Measurements from ENCODE around the gene MET. TPM values are rescaled to one million over a fixed set of nuclear protein-coding genes. Genes with fewer than 3 reads are reported as not detected.
"Not testable (repeated sequence)": the region's sequence is repeated elsewhere in the genome, so short reads cannot be mapped to it uniquely, and the experiment has no call there.

MET gene
- total RNA-seq, 2 experiments from 2014 or later = 0.63 to 0.91 TPM

DNA sequence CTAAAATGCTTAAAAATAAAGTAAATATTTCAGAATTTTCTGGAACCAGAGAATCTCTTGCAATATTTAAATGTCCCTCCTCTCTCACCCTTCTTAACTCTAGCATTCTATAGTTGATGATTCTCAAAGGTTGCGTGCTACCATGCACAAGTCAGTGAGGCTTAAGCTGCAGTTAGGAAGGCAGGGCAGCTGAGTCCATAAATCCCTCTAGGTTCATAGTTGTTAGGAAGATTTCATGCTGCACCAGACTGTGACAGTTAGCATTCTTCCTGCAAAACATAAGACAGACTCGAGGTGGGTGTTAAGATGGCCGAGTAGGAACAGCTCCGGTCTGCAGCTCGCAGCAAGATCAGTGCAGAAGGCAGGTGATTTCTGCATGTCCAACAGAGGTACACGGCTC, 70.6 kb downstream of the MET start:
- intact Hi-C loops (cut with DNase I, micrococcal nuclease) = no loop called here
- peaks cover 16% of the 10 kb centered on the region for H3K27me3 Mint-ChIP-seq
- peaks cover under 1% of the 10 kb centered on the region for H3K9me3 Mint-ChIP-seq (ENCODE audit: low read depth)
- H3K36me3 Mint-ChIP-seq (ENCODE audit: low read depth) = no peaks in the 10 kb centered on the region
- H3K4me1 Mint-ChIP-seq = no peaks in the 10 kb centered on the region
- CTCF ChIA-PET = interaction anchor here (0.6 to 1.2 kb wide), 2 partner anchors 8 to 55 kb away, joined by 3 read pairs; no protein-coding TSS in a partner anchor
- no peak for ATAC-seq
- H3K27ac Mint-ChIP-seq = no peak overlapping the region
- H3K4me3 Mint-ChIP-seq = no peak overlapping the region
- DNase-seq = no peak
- POLR2A ChIA-PET = no interaction called here

DNA sequence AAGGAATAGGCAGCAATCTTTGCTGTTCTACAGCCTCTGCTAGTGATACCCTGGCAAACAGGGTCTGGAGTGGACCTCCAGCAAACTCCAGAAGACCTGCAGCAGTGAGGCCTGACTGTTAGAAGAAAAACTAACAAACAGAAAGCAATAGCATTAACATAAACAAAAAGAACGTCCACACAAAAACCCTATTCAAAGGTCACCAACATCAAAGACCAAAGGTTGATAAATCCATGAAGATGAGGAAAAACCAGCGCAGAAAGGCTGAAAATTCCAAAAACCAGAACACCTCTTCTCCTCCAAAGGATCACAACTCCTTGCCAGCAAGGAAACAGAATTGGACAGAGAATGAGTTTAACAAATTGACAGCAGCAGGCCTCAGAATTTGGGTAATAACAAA, 71.8 kb downstream of the MET start:
- POLR2A ChIA-PET; intact Hi-C loops (cut with DNase I, micrococcal nuclease); H3K4me1 Mint-ChIP-seq; H3K9me3 Mint-ChIP-seq (ENCODE audit: low read depth); ATAC-seq; H3K36me3 Mint-ChIP-seq (ENCODE audit: low read depth); CTCF ChIA-PET; DNase-seq; H3K4me3 Mint-ChIP-seq; H3K27ac Mint-ChIP-seq: not testable (repeated sequence)
- H3K27me3 Mint-ChIP-seq = peaks cover 16% of the 10 kb centered on the region

DNA sequence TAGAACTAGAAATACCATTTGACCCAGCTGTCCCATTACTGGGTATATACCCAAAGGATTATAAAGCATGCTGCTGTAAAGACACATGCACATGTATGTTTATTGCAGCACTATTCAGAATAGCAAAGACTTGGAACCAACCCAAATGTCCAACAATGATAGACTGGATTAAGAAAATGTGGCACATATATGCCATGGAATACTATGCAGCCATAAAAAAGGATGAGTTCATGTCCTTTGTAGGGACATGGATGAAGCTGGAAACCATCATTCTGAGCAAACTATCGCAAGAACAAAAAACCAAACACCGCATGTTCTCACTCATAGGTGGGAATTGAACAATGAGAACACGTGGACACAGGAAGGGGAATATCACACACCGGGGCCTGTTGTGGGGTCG, 74.4 kb downstream of the MET start:
- H3K36me3 Mint-ChIP-seq (ENCODE audit: low read depth); POLR2A ChIA-PET; H3K4me1 Mint-ChIP-seq; H3K4me3 Mint-ChIP-seq; ATAC-seq; intact Hi-C loops (cut with DNase I, micrococcal nuclease); H3K27ac Mint-ChIP-seq; DNase-seq; CTCF ChIA-PET: not testable (repeated sequence)
- Mint-ChIP-seq H3K9me3 (ENCODE audit: low read depth) (peaks cover 12% of the 10 kb centered on the region), H3K27me3 (peaks cover 14% of the 10 kb centered on the region)

DNA sequence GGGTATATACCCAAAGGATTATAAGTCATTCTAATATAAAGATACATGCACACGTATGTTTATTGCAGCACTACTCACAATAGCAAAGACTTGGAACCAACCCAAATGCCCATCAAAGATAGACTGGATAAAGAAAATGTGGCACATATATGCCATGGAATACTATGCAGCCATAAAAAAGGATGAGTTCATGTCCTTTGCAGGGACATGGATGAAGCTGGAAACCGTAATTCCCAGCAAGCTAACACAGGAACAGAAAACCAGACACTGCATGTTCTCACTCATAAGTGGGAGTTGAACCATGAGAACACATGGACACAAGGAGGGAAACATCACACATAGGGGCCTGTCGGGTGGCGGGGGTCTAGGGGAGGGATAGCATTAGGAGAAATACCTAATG, 79.1 kb downstream of the MET start:
- H3K27ac Mint-ChIP-seq; ATAC-seq; CTCF ChIA-PET; H3K36me3 Mint-ChIP-seq (ENCODE audit: low read depth); POLR2A ChIA-PET; H3K27me3 Mint-ChIP-seq; intact Hi-C loops (cut with DNase I, micrococcal nuclease); H3K4me3 Mint-ChIP-seq; H3K4me1 Mint-ChIP-seq; DNase-seq: not testable (repeated sequence)
- H3K9me3 Mint-ChIP-seq (ENCODE audit: low read depth) = peaks cover 12% of the 10 kb centered on the region

DNA sequence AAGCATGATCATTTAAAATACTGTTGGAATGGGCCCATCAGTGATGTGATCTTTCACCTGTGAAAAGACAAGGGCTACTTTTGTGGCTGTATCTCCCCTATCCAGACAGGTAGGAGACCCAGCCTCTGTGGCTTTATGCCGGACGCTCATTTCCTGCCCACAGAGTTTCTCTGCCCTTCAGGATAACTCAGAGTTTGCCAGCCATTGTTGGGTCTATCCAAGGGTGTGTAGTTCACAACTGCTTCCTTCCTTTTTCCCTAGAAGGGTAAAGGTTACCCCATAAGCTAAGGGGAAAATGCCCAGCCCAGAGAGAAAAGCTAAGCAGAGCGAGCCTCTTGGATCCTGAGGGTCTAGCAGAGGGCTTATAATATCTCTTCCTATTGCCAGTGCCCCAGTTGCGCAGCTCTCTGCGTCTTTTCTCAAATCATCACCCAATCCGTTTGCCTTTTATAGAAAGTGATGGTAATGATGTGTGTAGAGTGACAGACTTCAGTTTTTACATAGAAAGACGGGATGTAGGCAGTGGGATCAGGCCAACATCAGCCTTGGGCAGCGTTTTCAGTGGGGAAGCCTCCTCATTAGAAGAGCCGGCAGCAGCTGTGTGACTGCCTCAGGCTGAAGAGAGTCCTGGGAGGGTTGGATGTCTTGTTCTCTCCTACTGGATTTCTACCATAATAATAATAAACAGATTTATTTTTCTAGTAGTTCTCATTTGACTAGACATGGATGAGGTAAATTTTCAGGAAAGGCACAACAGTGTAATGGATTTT, 80.5 kb downstream of the MET start:
- Mint-ChIP-seq H3K4me1 (no peaks in the 10 kb centered on the region), H3K4me3 (no peak overlapping the region), H3K9me3 (ENCODE audit: low read depth) (peaks cover 12% of the 10 kb centered on the region), H3K36me3 (ENCODE audit: low read depth) (no peaks in the 10 kb centered on the region), H3K27ac (no peak overlapping the region), H3K27me3 (peaks cover 5% of the 10 kb centered on the region)
- DNase-seq (no peak), ATAC-seq (no peak)
- CTCF ChIA-PET = no interaction called here
- intact Hi-C loops (cut with DNase I, micrococcal nuclease) = no loop called here
- POLR2A ChIA-PET = no interaction called here

DNA sequence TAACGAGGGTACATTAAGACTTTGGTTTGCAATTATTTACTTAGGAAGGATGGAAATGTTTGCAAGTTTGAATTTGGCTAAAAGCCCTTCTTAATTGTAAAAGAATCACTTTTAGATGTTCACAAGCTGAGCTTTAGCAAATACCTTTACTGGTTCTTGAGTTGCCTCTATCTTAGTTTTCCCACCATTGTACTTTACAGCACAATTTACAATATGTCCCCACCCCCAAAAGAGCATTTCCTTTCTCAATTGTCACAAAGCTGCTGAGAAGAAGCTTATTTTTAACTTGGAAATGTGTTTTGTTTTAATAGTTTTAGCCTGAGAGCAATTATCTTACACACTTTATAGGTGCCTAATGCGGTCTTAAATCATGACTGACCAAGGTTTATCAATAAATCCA, 81.1 kb downstream of the MET start:
- intact Hi-C loops (cut with DNase I, micrococcal nuclease) = no loop called here
- CTCF ChIA-PET = no interaction called here
- H3K9me3 Mint-ChIP-seq (ENCODE audit: low read depth) = peaks cover 11% of the 10 kb centered on the region
- H3K4me3 Mint-ChIP-seq = no peak overlapping the region
- no peaks in the 10 kb centered on the region for H3K4me1 Mint-ChIP-seq
- peaks cover 5% of the 10 kb centered on the region for H3K27me3 Mint-ChIP-seq
- POLR2A ChIA-PET = no interaction called here
- DNase-seq (no peak), ATAC-seq (no peak)
- no peaks in the 10 kb centered on the region for H3K36me3 Mint-ChIP-seq (ENCODE audit: low read depth)
- H3K27ac Mint-ChIP-seq = no peak overlapping the region

DNA sequence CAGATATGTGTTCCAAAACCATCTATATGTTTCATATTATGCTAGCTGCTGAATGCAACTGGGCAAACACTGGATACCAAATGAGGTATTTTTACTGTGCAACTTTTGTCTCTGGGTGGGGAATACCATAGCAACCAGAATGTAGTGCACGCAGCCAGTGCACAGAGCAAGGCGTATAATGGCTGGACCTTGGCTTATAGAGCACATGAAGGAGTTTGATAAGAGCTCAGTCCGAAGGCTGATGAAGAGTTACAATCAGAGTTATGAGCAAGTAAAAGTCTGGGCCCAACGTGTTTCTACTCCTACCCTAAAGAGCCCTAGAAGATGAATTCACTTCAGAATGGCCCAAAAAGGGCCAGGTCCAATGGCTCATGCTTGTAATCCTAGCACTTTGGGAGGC, 82.2 kb downstream of the MET start:
- CTCF ChIA-PET = no interaction called here
- no peak overlapping the region for H3K4me3 Mint-ChIP-seq
- ATAC-seq (no peak), DNase-seq (no peak)
- no peak overlapping the region for H3K27ac Mint-ChIP-seq
- POLR2A ChIA-PET = no interaction called here
- H3K4me1 Mint-ChIP-seq = no peaks in the 10 kb centered on the region
- peaks cover 8% of the 10 kb centered on the region for H3K9me3 Mint-ChIP-seq (ENCODE audit: low read depth)
- peaks cover 5% of the 10 kb centered on the region for H3K27me3 Mint-ChIP-seq
- intact Hi-C loops (cut with DNase I, micrococcal nuclease) = no loop called here
- no peaks in the 10 kb centered on the region for H3K36me3 Mint-ChIP-seq (ENCODE audit: low read depth)

DNA sequence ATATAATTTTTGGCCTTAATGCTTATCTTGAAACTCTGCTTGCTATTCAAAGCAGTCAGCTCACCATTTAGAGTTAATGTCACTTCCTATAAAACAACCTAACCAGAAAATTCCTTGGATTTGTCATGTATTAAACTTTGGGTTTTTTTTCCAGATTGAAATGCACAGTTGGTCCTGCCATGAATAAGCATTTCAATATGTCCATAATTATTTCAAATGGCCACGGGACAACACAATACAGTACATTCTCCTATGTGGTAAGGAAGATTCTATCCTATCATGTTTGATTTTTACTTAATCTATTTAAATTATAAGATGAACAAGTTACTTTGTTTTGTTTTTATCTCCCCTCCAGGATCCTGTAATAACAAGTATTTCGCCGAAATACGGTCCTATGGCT, 85.3 kb downstream of the MET start:
- no peaks in the 10 kb centered on the region for H3K9me3 Mint-ChIP-seq (ENCODE audit: low read depth)
- no peak for ATAC-seq
- peaks cover 3% of the 10 kb centered on the region for H3K27me3 Mint-ChIP-seq
- ChIA-PET CTCF (no interaction called here), POLR2A (no interaction called here)
- no peaks in the 10 kb centered on the region for H3K4me1 Mint-ChIP-seq
- DNase-seq = no peak
- no peaks in the 10 kb centered on the region for H3K36me3 Mint-ChIP-seq (ENCODE audit: low read depth)
- intact Hi-C loops (cut with DNase I, micrococcal nuclease) = no loop called here
- no peak overlapping the region for H3K27ac Mint-ChIP-seq
- H3K4me3 Mint-ChIP-seq = no peak overlapping the region

DNA sequence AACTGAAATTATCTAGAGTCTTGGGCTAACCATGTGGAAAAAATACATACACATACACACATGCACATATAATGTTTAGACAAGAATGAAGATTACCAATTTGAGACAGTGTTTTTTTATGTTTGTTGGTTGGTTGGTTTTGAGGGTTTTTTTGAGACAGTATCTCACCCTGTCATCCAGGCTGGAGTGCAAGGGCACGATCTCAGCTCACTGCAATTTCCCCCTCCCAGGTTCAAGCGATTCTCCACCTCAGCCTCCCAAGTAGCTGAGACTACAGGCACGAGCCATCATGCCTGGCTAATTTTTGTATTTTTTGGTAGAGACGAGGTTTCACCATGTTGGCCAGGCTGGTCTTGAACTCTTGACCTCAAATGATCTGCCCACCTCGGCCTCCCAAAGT, 87.6 kb downstream of the MET start:
- CTCF ChIA-PET; H3K27me3 Mint-ChIP-seq; DNase-seq; H3K9me3 Mint-ChIP-seq (ENCODE audit: low read depth); H3K4me1 Mint-ChIP-seq; POLR2A ChIA-PET; H3K36me3 Mint-ChIP-seq (ENCODE audit: low read depth); ATAC-seq; intact Hi-C loops (cut with DNase I, micrococcal nuclease); H3K27ac Mint-ChIP-seq; H3K4me3 Mint-ChIP-seq: not testable (repeated sequence)

DNA sequence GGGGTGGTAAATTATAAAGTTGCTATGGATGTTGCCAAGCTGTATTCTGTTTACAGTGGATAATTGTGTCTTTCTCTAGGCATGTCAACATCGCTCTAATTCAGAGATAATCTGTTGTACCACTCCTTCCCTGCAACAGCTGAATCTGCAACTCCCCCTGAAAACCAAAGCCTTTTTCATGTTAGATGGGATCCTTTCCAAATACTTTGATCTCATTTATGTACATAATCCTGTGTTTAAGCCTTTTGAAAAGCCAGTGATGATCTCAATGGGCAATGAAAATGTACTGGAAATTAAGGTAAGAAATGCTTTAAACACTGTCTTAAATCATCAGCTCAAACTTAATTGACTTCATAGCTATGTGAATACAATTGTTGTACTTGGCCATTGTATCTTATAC, 91.0 kb downstream of the MET start:
- ChIA-PET CTCF (interaction anchor here (0.5 to 1.3 kb wide), 3 partner anchors 11 to 394 kb away, joined by 3 to 4 read pairs (median 3); no protein-coding TSS in a partner anchor), POLR2A (no interaction called here)
- H3K36me3 Mint-ChIP-seq (ENCODE audit: low read depth) = no peaks in the 10 kb centered on the region
- peaks cover 3% of the 10 kb centered on the region for H3K27me3 Mint-ChIP-seq
- H3K4me3 Mint-ChIP-seq = no peak overlapping the region
- H3K9me3 Mint-ChIP-seq (ENCODE audit: low read depth) = no peaks in the 10 kb centered on the region
- DNase-seq (no peak), ATAC-seq (no peak)
- no peak overlapping the region for H3K27ac Mint-ChIP-seq
- no peaks in the 10 kb centered on the region for H3K4me1 Mint-ChIP-seq
- intact Hi-C loops (cut with DNase I, micrococcal nuclease) = no loop called here

DNA sequence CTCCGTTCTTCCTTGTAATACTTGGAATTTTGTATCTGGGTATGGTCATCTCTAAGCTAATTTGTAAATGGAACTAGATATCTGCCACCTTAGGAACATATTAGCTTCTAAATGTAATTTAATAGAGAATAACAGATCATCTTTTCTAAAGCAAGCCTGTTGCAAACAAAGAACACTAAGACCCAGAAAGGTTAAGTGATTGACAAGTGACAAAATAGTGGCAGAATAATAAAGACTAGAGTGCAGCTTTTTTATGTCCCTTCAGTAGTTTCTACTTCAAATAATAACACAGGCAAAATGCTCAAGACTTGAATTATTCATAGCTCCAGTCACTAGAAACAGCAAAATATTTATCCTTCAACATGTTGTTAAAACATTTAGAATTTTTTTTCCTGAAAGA, 91.7 kb downstream of the MET start:
- intact Hi-C loops (cut with DNase I, micrococcal nuclease) = no loop called here
- Mint-ChIP-seq H3K36me3 (ENCODE audit: low read depth) (no peaks in the 10 kb centered on the region), H3K27me3 (peaks cover 3% of the 10 kb centered on the region), H3K4me3 (no peak overlapping the region), H3K4me1 (no peaks in the 10 kb centered on the region), H3K9me3 (ENCODE audit: low read depth) (no peaks in the 10 kb centered on the region), H3K27ac (no peak overlapping the region)
- DNase-seq (no peak), ATAC-seq (no peak)
- POLR2A ChIA-PET = no interaction called here
- CTCF ChIA-PET = interaction anchor here (0.5 to 1.3 kb wide), 2 partner anchors 11 to 25 kb away, joined by 3 to 4 read pairs; no protein-coding TSS in a partner anchor

DNA sequence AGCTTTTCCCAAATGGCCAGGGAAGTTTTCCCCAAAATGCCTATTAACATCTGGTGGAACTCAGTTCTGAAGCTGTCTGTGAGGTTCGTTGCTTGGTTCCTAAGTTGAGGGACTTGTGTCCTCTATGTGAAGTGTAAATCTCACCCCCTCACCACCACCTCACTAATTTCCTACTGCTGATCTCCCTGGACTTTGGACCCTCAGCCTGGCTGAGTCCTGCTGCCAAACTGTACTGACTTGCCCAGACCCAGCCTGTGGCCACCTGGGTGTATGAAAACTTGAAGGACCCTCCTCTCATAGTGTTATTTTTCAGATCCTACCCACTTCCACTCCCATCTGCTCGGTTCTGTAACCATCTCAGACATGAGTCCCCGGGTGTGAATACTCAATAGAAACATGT, 94.9 kb downstream of the MET start:
- Mint-ChIP-seq H3K27me3 (peaks cover 9% of the 10 kb centered on the region), H3K27ac (no peak overlapping the region), H3K4me1 (no peaks in the 10 kb centered on the region), H3K4me3 (no peak overlapping the region), H3K9me3 (ENCODE audit: low read depth) (no peaks in the 10 kb centered on the region), H3K36me3 (ENCODE audit: low read depth) (no peaks in the 10 kb centered on the region)
- ChIA-PET CTCF (no interaction called here), POLR2A (no interaction called here)
- no peak for ATAC-seq
- intact Hi-C loops (cut with DNase I, micrococcal nuclease) = no loop called here
- no peak for DNase-seq
